GM12878 (cell line): Measurements from ENCODE around the gene SLC5A11. TPM values are rescaled to one million over a fixed set of nuclear protein-coding genes. Genes with fewer than 3 reads are reported as not detected.

Source experiments
- ATAC-seq: fragments of 200-7000 bp; cut with Tn5 transposase; 3 replicates; pipeline ENCODE4 v1.9.1; 2020; ENCODE audit warnings: mild to moderate bottlenecking, moderate library complexity
- BruUV-seq: library from RNA; stranded (reverse); fragments of 400-500 nt; replicated peaks from 2 replicates; lab custom pipeline; 2021; lab: Mats Ljungman, UMichigan
- CTCF ChIA-PET: fragments of 300-600 bp; sonication (Branson Sonifier 250); formaldehyde crosslinking; extraction: SDS; loops from one replicate; lab custom pipeline; 2021; ENCODE audit warnings: inconsistent platforms; lab: Yijun Ruan, JAX
- POLR2A ChIA-PET: fragments of 350-600 bp; formaldehyde crosslinking; extraction: SDS; loops from one replicate; lab custom pipeline; 2021; ENCODE audit warnings: inconsistent platforms; lab: Charles Lee
- RAD21 ChIA-PET: fragments of 300-600 bp; sonication (Branson Sonifier 250); formaldehyde crosslinking; loops from one replicate; lab custom pipeline; 2023; ENCODE audit warnings: antibody characterized with exemption; ENCODE audit not compliant: unreplicated experiment; lab: Charles Lee
- SMC1A ChIA-PET: fragments of 300-600 bp; sonication (Branson Sonifier 250); formaldehyde crosslinking; loops from one replicate; lab custom pipeline; 2023; ENCODE audit not compliant: unreplicated experiment, uncharacterized antibody; lab: Charles Lee
- DNase-seq: peaks from one replicate; pipeline ENCODE4 v3.0.0-alpha.2; 2011; ENCODE audit warnings: low read depth, low spot score
- FAIRE-seq: peaks from 3 replicates; lab custom pipeline; 2011; peaks lifted over from hg19 to GRCh38; lab: Jason Lieb, UNC
- H2AFZ ChIP-seq: 2 replicates; pipeline ENCODE4 v1.6.0; 2011; ENCODE audit warnings: low read depth, low read length, control low read depth; ENCODE audit not compliant: control insufficient read depth
- H3K27ac ChIP-seq: 2 replicates; pipeline ENCODE4 v1.5.1; 2011; ENCODE audit warnings: control low read depth; ENCODE audit not compliant: control insufficient read depth, insufficient read depth
- H3K27me3 ChIP-seq, 2 experiments: replicated peaks in 1 of 2; 2 replicates each; pipeline versions ENCODE4 v1.6.0 to v1.6.1; 2011; ENCODE audit warnings: low read length in 1 of 2; ENCODE audit not compliant: control insufficient read depth in 2 of 2, insufficient read depth in 2 of 2
- H3K36me3 ChIP-seq, 2 experiments: 2 replicates each; pipeline ENCODE4 v1.5.1; 2011; ENCODE audit warnings: low read length in 1 of 2; ENCODE audit not compliant: control insufficient read depth in 2 of 2, insufficient read depth in 2 of 2
- H3K4me1 ChIP-seq: 2 replicates; pipeline ENCODE4 v1.6.1; 2011; ENCODE audit warnings: mild to moderate bottlenecking, low read length, moderate library complexity, mixed read lengths; ENCODE audit not compliant: control insufficient read depth, insufficient read depth
- H3K4me2 ChIP-seq: 2 replicates; pipeline ENCODE4 v1.6.0; 2011; ENCODE audit warnings: control low read depth; ENCODE audit not compliant: control insufficient read depth, insufficient read depth
- H3K4me3 ChIP-seq: fragments of 200-600 bp; sonication (generic); 2 replicates; pipeline ENCODE4 v1.5.1; 2016
- H3K79me2 ChIP-seq: 2 replicates; pipeline ENCODE4 v1.6.0; 2011; ENCODE audit warnings: low read length; ENCODE audit not compliant: control insufficient read depth, insufficient read depth
- H3K9ac ChIP-seq: 2 replicates; pipeline ENCODE4 v1.8.0; 2011; ENCODE audit warnings: low read length, control low read depth, mixed read lengths; ENCODE audit not compliant: control insufficient read depth, insufficient read depth
- H3K9me3 ChIP-seq: replicated peaks from 3 replicates; pipeline ENCODE4 v1.5.1; 2011; ENCODE audit warnings: mild to moderate bottlenecking, low read length; ENCODE audit not compliant: control insufficient read depth, insufficient read depth
- H4K20me1 ChIP-seq: 2 replicates; pipeline ENCODE4 v1.6.0; 2011; ENCODE audit not compliant: control insufficient read depth, insufficient read depth
- BHLHE40 ChIP-seq, 2 experiments: fragments of 450-650 bp in 1 of 2; IDR thresholded peaks; 2 replicates each; pipeline ENCODE4 v1.6.1; 2011 to 2017; ENCODE audit warnings: low read depth in 2 of 2, borderline replicate concordance in 1 of 2, improper control_type of control experiment in 1 of 2, low read length in 1 of 2, mild to moderate bottlenecking in 1 of 2
- HCFC1 ChIP-seq: fragments of 150-350 bp; IDR thresholded peaks from 2 replicates; pipeline ENCODE4 v1.6.1; 2014; ENCODE audit warnings: low read length
- RAD51 ChIP-seq: fragments of 450-650 bp; IDR thresholded peaks from 2 replicates; pipeline ENCODE4 v1.6.1; 2016; ENCODE audit warnings: moderate library complexity, mild to moderate bottlenecking, inconsistent platforms
- SMAD5 ChIP-seq: IDR thresholded peaks from 2 replicates; pipeline ENCODE4 v1.6.1; 2016; ENCODE audit warnings: antibody characterized with exemption, low read depth
- WGBS: methylation state at CpG from one replicate; pipeline ENCODE4 v1.1.6; 2016; ENCODE audit warnings: low lambda C conversion rate; ENCODE audit not compliant: insufficient replicate concordance, insufficient coverage; ENCODE audit errors: missing lambda C conversion rate; 5-methylcytosine and 5-hydroxymethylcytosine counted together
- in situ Hi-C: fragments of 300-500 bp; cut with MboI; formaldehyde crosslinking; loops from 9 replicates; pipeline ENCODE4 v1.14.3; 2018; ENCODE audit warnings: mixed read lengths
- intact Hi-C: fragments of 100-400 bp; cut with micrococcal nuclease; formaldehyde crosslinking; loops from one replicate; pipeline ENCODE4 v1.14.2; 2022; ENCODE audit not compliant: unreplicated experiment
- polyA plus RNA-seq, 11 experiments: library from polyadenylated mRNA; depleted of rRNA in 4 of 11; unstranded in 6 of 11; stranded (reverse) in 5 of 11; fragments of >200 nt; fragmentation: Nextera tagmentation in 4 of 11; fragmentation: Illumina TruSeq in 1 of 11; extraction: Ambion mirVana in 4 of 11; extraction: Trizol in 1 of 11; gene quantifications; 1 replicate in 1 of 11; 2 replicates in 10 of 11; pipeline versions ENCODE4 v1.2.1 to v1.2.3, GENCODE V29; 2011 to 2016; ENCODE audit warnings: inconsistent platforms in 2 of 11, missing spikeins in 2 of 11, low read depth in 1 of 11
- total RNA-seq, 4 experiments: library from RNA; depleted of rRNA in 3 of 4; stranded (reverse); fragments of >200 nt in 3 of 4; fragmentation: Illumina TruSeq in 1 of 4; extraction: Trizol in 1 of 4; gene quantifications; 2 replicates each; pipeline versions ENCODE4 v1.2.1 to v1.2.3, GENCODE V29; 2013 to 2021
- TF ChIP-seq, protein P1 (sequence below): fragments of 450-650 bp; IDR thresholded peaks from 2 replicates; pipeline ENCODE4 v1.6.1; 2017; ENCODE audit warnings: antibody characterized with exemption, mild to moderate bottlenecking, moderate library complexity
- TF ChIP-seq, protein P2 (sequence below): fragments of 450-650 bp; IDR thresholded peaks from 2 replicates; pipeline ENCODE4 v1.6.1; 2017; ENCODE audit warnings: low read depth, mild to moderate bottlenecking, moderate library complexity

Gene SLC5A11
- total and polyA plus RNA-seq, 10 of the 15 experiments (the other 5 are each of a cell fraction or from before 2014, with no cell fraction given) = 0.10 TPM; not detected in 9

DNA sequence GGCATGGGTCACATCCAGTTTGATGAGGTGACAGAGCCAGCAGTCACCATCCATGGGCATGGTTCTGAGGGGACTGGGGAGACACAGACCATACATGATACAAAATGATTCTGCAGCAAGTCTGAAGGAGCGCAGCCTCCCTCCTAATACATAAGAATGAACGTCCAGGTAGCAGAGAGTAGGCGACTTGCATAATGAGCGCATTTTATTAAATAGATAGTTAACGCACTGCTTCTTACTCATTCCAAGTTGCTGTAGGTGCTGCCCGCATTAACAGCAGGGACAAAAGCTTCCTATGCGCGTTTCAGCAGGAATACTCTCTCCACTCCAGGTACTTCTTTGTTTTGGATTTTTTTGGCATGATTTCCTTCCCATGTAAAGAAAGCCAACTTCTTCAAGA is 73.8 kb downstream of the SLC5A11 start:
- TF ChIP-seq SMAD5 (no peak), RAD51 (no peak), BHLHE40 (IDR thresholded peaks at IDR 0.05; ENCODE audit: borderline replicate concordance in 1 of 2, low read depth in 2 of 2, low read length in 1 of 2) (no peak), HCFC1 (no peak)
- TF ChIP-seq, protein P1, sequence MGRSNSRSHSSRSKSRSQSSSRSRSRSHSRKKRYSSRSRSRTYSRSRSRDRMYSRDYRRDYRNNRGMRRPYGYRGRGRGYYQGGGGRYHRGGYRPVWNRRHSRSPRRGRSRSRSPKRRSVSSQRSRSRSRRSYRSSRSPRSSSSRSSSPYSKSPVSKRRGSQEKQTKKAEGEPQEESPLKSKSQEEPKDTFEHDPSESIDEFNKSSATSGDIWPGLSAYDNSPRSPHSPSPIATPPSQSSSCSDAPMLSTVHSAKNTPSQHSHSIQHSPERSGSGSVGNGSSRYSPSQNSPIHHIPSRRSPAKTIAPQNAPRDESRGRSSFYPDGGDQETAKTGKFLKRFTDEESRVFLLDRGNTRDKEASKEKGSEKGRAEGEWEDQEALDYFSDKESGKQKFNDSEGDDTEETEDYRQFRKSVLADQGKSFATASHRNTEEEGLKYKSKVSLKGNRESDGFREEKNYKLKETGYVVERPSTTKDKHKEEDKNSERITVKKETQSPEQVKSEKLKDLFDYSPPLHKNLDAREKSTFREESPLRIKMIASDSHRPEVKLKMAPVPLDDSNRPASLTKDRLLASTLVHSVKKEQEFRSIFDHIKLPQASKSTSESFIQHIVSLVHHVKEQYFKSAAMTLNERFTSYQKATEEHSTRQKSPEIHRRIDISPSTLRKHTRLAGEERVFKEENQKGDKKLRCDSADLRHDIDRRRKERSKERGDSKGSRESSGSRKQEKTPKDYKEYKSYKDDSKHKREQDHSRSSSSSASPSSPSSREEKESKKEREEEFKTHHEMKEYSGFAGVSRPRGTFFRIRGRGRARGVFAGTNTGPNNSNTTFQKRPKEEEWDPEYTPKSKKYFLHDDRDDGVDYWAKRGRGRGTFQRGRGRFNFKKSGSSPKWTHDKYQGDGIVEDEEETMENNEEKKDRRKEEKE = no peak
- TF ChIP-seq, protein P2, sequence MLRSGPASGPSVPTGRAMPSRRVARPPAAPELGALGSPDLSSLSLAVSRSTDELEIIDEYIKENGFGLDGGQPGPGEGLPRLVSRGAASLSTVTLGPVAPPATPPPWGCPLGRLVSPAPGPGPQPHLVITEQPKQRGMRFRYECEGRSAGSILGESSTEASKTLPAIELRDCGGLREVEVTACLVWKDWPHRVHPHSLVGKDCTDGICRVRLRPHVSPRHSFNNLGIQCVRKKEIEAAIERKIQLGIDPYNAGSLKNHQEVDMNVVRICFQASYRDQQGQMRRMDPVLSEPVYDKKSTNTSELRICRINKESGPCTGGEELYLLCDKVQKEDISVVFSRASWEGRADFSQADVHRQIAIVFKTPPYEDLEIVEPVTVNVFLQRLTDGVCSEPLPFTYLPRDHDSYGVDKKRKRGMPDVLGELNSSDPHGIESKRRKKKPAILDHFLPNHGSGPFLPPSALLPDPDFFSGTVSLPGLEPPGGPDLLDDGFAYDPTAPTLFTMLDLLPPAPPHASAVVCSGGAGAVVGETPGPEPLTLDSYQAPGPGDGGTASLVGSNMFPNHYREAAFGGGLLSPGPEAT = no peak
- no peaks in the 10 kb centered on the region for H3K9me3 ChIP-seq
- no peak for FAIRE-seq

More for the DNA sequence above, 73.8 kb downstream of the SLC5A11 start:
- no peaks in the 10 kb centered on the region for H3K4me1 ChIP-seq
- 0 out of 2 replicates have a peak, but pooled peaks cover 3% of the 10 kb centered on the region for H4K20me1 ChIP-seq
- BruUV-seq = TSS peak; percentile 83
- ChIA-PET CTCF (no interaction called here), RAD21 (no interaction called here), SMC1A (no interaction called here), POLR2A (no interaction called here)
- intact Hi-C loops = no loop called here
- no peaks in the 10 kb centered on the region for H3K27me3 ChIP-seq
- no peak overlapping the region for H3K4me3 ChIP-seq
- H2AFZ ChIP-seq = no peak overlapping the region
- no peak for ATAC-seq
- WGBS = 99% methylated on average over 8 of the region's 8 CpGs
- H3K27ac ChIP-seq = no peak overlapping the region
- peaks cover 26 to 32% of the 10 kb centered on the region in 2 experiments for H3K36me3 ChIP-seq
- no peak overlapping the region for H3K9ac ChIP-seq
- in situ Hi-C loops = no loop called here
- no peak overlapping the region for H3K4me2 ChIP-seq
- no peaks in the 10 kb centered on the region for H3K79me2 ChIP-seq
- DNase-seq = no peak
